ENCODE results near the gene ADGB. TPM values are rescaled to one million over a fixed set of nuclear protein-coding genes. Genes with fewer than 3 reads are reported as not detected.
"Not testable (repeated sequence)": the region's sequence is repeated elsewhere in the genome, so short reads cannot be mapped to it uniquely, and the experiment has no call there.

Gene ADGB
- total and polyA plus RNA-seq, 2 of the 13 experiments (the other 11 are each of a cell fraction or from before 2014, with no cell fraction given): not detected

DNA sequence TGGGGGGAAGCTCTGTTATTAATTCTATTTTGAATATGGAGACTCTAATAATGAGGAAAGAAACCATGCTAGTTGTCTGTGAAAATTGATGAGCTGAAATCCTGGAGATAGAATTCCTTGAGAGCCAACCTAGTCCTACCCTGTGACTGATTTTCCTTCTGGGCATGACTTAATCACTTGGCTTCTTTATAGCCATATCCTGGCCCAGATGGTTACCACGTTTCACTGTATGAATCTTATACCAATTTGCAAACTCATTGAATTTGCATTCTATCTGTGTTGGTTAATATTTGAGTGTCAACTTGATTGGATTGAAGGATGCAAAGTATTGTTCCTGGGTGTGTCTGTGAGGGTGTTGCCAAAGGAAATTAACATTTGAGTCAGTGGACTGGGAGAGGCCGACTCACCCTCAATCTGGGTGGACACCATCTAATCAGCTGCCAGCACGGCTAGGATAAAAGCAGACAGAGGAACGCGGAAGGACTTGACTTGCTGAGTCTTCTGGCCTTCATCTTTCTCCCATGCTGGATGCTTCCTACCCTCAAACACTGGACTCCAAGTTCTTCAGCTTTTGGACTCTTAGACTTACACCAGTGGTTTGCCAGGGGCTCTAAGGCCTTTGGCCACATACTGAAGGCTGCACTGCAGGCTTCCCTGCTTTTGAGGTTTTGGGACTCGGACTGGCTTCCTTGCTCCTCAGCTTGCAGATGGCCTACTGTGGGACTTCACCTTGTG is 255.9 kb downstream of the ADGB start:
- in situ Hi-C loops (cut with HindIII; ENCODE audit: extremely low pct_ligation_motif_present, low pct_unique_long_range_greater_than_20kb): loop anchor here (25.0 kb wide), 1 partner anchor 1308 kb away; no protein-coding TSS in a partner anchor
- not testable (repeated sequence) for H3K79me2 ChIP-seq (ENCODE audit: insufficient read depth, low read length); BruUV-seq (replicated peaks)

DNA sequence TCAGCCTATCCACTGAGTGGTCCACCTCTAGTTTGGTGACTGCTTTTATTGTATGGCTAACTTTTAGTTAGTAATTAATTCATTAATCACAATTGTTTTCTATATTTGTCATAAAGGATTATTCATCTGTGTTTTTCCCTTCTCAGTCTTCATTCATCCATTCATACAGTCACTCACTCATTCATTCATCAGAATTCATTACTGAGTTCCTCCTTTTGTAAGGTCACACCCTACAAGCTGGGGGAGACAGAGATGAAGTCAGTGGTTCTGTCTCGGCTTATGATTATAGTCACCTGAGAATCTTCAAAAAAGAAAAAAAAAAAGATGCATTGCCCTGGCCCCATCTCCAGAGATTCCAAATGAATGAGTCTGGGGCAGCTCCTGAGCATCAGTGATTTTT is 257.1 kb downstream of the ADGB start:
- H3K27ac ChIP-seq (ENCODE audit: extremely low read length, insufficient read depth, low read length): no peak overlapping the region
- intact Hi-C loops (cut with micrococcal nuclease; ENCODE audit: unreplicated experiment): loop anchor here (2.0 to 5.0 kb wide), 3 partner anchors 346 to 1311 kb away; partner anchors contain the start of gene STXBP5
- CTCF ChIA-PET (ENCODE audit: low intra/inter-chr PET ratio, low total read pairs): interaction anchor here (2.0 kb wide), 1 partner anchor 429 kb away, joined by 15 read pairs; no protein-coding TSS in a partner anchor

More for the DNA sequence above, 255.9 kb downstream of the ADGB start:
- H4K20me1 ChIP-seq (ENCODE audit: insufficient read depth, low read length); DNase-seq (ENCODE audit: low spot score); H3K4me2 ChIP-seq (ENCODE audit: low read depth, low read length); ATAC-seq; H2AFZ ChIP-seq (ENCODE audit: low read length); CTCF ChIA-PET (ENCODE audit: low intra/inter-chr PET ratio, low total read pairs); POLR2A ChIA-PET; H3K9ac ChIP-seq (ENCODE audit: insufficient read depth, low read depth, low read length); H3K9me3 ChIP-seq (ENCODE audit: low read length); H3K36me3 ChIP-seq (replicated peaks in 1 of 2; ENCODE audit: control insufficient read depth in 1 of 2, insufficient read depth in 2 of 2, low read length in 2 of 2); FAIRE-seq; H3K4me1 ChIP-seq (ENCODE audit: insufficient read depth, low read length); H3K27ac ChIP-seq (ENCODE audit: extremely low read length, insufficient read depth, low read length); H3K4me3 ChIP-seq (replicated peaks in 1 of 3; ENCODE audit: insufficient read depth in 1 of 3, low read depth in 2 of 3, low read length in 3 of 3); H3K27me3 ChIP-seq (ENCODE audit: control insufficient read depth in 1 of 2, insufficient read depth in 2 of 2, low read length in 2 of 2): not testable (repeated sequence)
- 20% methylated on average over 6 of the region's 6 CpGs for WGBS (ENCODE audit: low lambda C conversion rate)
- intact Hi-C loops (cut with micrococcal nuclease; ENCODE audit: unreplicated experiment): loop anchor here (5.0 kb wide), 2 partner anchors 348 to 513 kb away; partner anchors contain the start of gene STXBP5

More for the DNA sequence above, 257.1 kb downstream of the ADGB start:
- H3K9ac ChIP-seq (ENCODE audit: insufficient read depth, low read depth, low read length): no peak overlapping the region
- in situ Hi-C loops (cut with HindIII; ENCODE audit: extremely low pct_ligation_motif_present, low pct_unique_long_range_greater_than_20kb): loop anchor here (25.0 kb wide), 1 partner anchor 1306 kb away; no protein-coding TSS in a partner anchor
- no peaks in the 10 kb centered on the region for H3K9me3 ChIP-seq (ENCODE audit: low read length)
- no peaks in the 10 kb centered on the region for H4K20me1 ChIP-seq (ENCODE audit: insufficient read depth, low read length)
- no peaks in the 10 kb centered on the region for H3K36me3 ChIP-seq (replicated peaks in 1 of 2; ENCODE audit: control insufficient read depth in 1 of 2, insufficient read depth in 2 of 2, low read length in 2 of 2)
- TF ChIP-seq, protein P1, sequence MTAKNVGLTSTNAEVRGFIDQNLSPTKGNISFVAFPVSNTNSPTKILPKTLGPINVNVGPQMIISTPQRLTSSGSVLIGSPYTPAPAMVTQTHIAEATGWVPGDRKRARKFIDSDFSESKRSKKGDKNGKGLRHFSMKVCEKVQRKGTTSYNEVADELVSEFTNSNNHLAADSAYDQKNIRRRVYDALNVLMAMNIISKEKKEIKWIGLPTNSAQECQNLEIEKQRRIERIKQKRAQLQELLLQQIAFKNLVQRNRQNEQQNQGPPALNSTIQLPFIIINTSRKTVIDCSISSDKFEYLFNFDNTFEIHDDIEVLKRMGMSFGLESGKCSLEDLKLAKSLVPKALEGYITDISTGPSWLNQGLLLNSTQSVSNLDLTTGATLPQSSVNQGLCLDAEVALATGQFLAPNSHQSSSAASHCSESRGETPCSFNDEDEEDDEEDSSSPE (CRISPR knock-in tag; IDR thresholded peaks at IDR 0.05): no peak
- TF ChIP-seq NCOR1 (IDR thresholded peaks at IDR 0.05; ENCODE audit: borderline replicate concordance, low read length) (no peak), AGO2 (optimal IDR thresholded peaks at IDR 0.05; ENCODE audit: low read depth, low read length) (no peak), ZNF616 (CRISPR knock-in tag; IDR thresholded peaks at IDR 0.05; ENCODE audit: low read depth) (no peak)
- TF ChIP-seq, protein P2, sequence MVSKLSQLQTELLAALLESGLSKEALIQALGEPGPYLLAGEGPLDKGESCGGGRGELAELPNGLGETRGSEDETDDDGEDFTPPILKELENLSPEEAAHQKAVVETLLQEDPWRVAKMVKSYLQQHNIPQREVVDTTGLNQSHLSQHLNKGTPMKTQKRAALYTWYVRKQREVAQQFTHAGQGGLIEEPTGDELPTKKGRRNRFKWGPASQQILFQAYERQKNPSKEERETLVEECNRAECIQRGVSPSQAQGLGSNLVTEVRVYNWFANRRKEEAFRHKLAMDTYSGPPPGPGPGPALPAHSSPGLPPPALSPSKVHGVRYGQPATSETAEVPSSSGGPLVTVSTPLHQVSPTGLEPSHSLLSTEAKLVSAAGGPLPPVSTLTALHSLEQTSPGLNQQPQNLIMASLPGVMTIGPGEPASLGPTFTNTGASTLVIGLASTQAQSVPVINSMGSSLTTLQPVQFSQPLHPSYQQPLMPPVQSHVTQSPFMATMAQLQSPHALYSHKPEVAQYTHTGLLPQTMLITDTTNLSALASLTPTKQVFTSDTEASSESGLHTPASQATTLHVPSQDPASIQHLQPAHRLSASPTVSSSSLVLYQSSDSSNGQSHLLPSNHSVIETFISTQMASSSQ (IDR thresholded peaks at IDR 0.05; ENCODE audit: low read depth): no peak
- TF ChIP-seq, protein P2 (CRISPR knock-in tag; IDR thresholded peaks at IDR 0.05; ENCODE audit: borderline replicate concordance): no peak
- TF ChIP-seq, protein P3, sequence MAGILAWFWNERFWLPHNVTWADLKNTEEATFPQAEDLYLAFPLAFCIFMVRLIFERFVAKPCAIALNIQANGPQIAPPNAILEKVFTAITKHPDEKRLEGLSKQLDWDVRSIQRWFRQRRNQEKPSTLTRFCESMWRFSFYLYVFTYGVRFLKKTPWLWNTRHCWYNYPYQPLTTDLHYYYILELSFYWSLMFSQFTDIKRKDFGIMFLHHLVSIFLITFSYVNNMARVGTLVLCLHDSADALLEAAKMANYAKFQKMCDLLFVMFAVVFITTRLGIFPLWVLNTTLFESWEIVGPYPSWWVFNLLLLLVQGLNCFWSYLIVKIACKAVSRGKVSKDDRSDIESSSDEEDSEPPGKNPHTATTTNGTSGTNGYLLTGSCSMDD (CRISPR knock-in tag; IDR thresholded peaks at IDR 0.05): no peak
- POLR2A ChIA-PET: no interaction called here
- 0% methylated on average over 1 of the region's 1 CpG for WGBS (ENCODE audit: low lambda C conversion rate)
- H3K4me1 ChIP-seq (ENCODE audit: insufficient read depth, low read length): 0 out of 2 replicates have a peak, but pooled peaks cover 4% of the 10 kb centered on the region
- no peaks in the 10 kb centered on the region for H3K79me2 ChIP-seq (ENCODE audit: insufficient read depth, low read length)
- no peak for ATAC-seq
- H3K4me3 ChIP-seq (replicated peaks in 1 of 3; ENCODE audit: insufficient read depth in 1 of 3, low read depth in 2 of 3, low read length in 3 of 3): no peak overlapping the region
- no peak for DNase-seq (ENCODE audit: low spot score)
- no peaks in the 10 kb centered on the region; a peak in 2 of 5 replicates for H3K27me3 ChIP-seq (ENCODE audit: control insufficient read depth in 1 of 2, insufficient read depth in 2 of 2, low read length in 2 of 2)
- H2AFZ ChIP-seq (ENCODE audit: low read length): no peak overlapping the region
- no peak overlapping the region for H3K4me2 ChIP-seq (ENCODE audit: low read depth, low read length)
- no TSS peak for BruUV-seq (replicated peaks)
- no peak for FAIRE-seq

Measured in HepG2 (cell line).